ENCODE measurements around the gene TBC1D1.

DNA sequence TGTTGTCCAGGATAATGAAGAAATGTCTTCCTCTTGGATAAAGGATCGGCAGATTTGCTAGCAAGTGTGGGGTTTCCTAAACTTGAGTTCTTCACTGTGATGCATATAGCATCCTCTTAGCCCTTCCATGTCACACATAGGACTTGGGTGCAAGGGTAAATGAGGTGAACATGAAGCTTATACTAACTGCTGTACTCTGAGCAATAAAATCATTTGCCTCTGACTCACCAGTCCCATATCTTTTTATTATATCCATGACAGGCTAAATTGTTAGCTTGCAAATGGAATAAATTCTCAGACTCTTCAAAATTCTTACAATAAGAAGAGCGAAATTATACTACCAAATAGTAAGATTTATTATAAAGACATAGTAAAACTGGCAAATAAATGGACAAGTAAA is 14.7 kb upstream of the TBC1D1 start:
- TF ChIP-seq EZH2phosphoT487 (IDR thresholded peaks at IDR 0.05; ENCODE audit: borderline replicate concordance, low read length), result no peak
- TF ChIP-seq, protein P1, sequence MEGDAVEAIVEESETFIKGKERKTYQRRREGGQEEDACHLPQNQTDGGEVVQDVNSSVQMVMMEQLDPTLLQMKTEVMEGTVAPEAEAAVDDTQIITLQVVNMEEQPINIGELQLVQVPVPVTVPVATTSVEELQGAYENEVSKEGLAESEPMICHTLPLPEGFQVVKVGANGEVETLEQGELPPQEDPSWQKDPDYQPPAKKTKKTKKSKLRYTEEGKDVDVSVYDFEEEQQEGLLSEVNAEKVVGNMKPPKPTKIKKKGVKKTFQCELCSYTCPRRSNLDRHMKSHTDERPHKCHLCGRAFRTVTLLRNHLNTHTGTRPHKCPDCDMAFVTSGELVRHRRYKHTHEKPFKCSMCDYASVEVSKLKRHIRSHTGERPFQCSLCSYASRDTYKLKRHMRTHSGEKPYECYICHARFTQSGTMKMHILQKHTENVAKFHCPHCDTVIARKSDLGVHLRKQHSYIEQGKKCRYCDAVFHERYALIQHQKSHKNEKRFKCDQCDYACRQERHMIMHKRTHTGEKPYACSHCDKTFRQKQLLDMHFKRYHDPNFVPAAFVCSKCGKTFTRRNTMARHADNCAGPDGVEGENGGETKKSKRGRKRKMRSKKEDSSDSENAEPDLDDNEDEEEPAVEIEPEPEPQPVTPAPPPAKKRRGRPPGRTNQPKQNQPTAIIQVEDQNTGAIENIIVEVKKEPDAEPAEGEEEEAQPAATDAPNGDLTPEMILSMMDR (IDR thresholded peaks at IDR 0.05; ENCODE audit: low read depth, low read length, poor library complexity, severe bottlenecking), result no peak

All from DOHH2 (cell line).